HG03342 (cell line): ENCODE data around the gene DHTKD1.
A peak's percentile ranks its signal among the peaks of the same experiment; 100 is the strongest.
"Not testable (repeated sequence)": the region's sequence is repeated elsewhere in the genome, so short reads cannot be mapped to it uniquely, and the experiment has no call there.

Source experiments
- ATAC-seq: cut with Tn5 transposase; IDR thresholded peaks from one replicate; pipeline ENCODE4 v1.9.1; 2021; ENCODE audit warnings: mild to moderate bottlenecking, moderate library complexity; ENCODE audit not compliant: unreplicated experiment

DHTKD1 gene

GRCh38 chr10:12063483-12063818 is 5.3 kb upstream of the DHTKD1 start:
- ATAC-seq, result no peak

DNA sequence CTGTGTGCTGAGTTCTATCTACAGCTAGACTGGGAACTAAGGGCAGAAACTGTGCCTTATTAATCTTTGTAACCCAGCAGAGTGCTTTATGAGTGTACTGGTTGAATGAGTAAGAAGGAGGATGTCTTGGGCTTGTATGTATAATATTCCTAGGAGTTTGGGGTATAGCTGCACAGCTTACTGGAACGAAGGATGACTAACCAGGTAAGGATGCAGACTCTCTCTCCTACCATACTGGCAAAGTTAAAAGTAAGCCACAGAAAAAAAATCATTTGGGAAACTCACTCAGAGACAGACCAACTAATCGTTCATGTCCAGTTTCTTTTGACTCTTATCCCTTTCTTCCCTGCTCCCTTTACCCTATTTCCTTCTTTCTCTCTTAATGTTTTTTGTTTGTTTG is 1.4 kb upstream of the DHTKD1 start:
- no peak for ATAC-seq

GRCh38 chr10:12071441-12071840 is 2.7 kb downstream of the DHTKD1 start:
- not testable (repeated sequence) for ATAC-seq

- ATAC-seq, result no peak
Observed at GRCh38 chr10:12073526-12073925, 4.8 kb downstream of the DHTKD1 start.

GRCh38 chr10:12077580-12078180 is 8.9 kb downstream of the DHTKD1 start:
- no peak for ATAC-seq

DNA sequence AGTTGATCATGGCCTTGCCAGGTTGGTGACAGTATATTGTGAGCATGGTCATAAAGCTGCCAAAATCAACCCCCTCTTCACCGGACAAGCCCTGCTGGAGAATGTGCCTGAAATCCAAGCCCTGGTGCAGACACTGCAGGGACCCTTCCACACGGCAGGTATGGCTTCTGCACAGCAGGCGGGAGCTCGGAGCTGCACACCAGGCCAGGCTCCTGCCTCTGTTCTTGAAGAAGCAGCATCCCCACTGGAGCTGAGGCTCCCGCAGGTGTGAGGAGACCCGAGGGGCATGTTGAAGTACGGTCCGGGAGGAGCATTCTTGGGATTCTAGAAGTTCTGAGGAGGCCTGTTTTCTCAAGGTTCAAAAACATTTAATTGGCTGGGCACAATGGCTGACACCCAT is 12.7 kb downstream of the DHTKD1 start:
- ATAC-seq, result no peak

- ATAC-seq, result no peak
Observed at GRCh38 chr10:12081879-12082557, 13.3 kb downstream of the DHTKD1 start.

DNA sequence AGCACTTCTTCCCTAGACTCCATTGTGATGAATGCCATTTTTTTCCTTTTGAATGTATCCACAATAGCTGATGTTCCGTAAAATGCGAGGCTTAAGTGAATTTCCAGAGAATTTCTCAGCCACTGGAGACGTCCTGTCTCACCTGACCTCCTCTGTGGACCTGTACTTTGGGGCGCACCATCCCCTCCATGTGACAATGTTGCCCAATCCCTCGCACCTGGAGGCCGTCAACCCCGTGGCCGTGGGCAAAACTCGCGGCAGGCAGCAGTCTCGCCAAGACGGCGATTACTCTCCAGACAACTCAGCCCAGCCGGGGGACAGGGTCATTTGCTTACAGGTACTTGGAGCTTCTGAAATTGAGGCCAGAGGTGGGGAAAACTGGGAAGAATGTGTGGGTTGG is 20.2 kb downstream of the DHTKD1 start:
- ATAC-seq, result no peak

DNA sequence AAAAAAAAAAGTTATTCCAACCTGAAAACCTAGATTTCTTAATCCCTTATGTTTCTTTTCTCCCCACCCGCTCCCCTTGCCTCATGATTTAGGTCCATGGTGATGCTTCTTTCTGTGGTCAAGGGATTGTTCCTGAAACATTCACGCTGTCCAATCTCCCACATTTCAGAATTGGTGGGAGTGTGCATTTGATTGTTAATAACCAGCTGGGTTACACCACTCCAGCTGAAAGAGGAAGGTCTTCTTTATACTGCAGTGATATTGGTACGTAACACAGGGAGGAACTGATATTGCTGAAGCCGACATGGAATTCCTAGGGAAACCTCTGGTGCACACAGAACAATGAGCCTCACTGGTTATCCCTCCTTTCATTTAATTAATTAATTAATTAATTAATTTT is 22.7 kb downstream of the DHTKD1 start:
- ATAC-seq, result no peak

DNA sequence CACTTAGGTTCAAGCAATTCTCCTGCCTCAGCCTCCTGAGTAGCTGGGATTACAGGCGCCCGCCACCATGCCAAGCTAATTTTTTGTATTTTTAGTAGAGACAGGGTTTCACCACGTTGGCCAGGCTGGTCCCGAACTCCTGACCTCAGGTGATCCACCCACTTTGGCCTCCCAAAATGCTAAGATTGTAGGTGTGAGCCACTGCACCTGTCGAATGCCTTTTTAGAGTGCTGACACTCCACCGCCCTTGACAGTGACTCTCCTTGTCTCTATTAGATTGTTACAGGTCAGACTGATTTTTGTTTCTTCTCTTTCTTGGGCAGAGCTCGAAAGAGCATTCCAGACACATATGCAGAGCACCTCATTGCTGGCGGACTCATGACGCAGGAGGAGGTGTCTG is 28.6 kb downstream of the DHTKD1 start:
- not testable (repeated sequence) for ATAC-seq

DNA sequence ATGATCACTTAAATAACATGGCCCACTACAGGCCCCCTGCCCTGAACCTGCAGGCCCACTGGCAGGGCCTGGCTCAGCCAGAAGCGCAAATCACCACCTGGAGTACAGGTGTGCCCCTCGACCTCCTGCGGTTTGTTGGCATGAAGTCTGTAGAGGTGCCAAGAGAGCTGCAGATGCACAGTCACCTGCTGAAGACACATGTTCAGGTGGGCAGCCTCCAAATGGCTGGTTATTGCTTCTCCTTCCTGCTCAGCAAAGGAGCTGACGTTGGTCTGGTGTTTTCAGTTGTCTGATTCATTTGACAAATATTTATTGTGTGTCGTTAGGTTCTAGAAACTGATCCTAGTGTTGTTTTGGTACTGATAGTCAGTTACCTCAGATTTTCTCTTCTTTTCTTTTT is 29.0 kb downstream of the DHTKD1 start:
- no peak for ATAC-seq

- ATAC-seq, result no peak
Observed at GRCh38 chr10:12098966-12099365, 30.2 kb downstream of the DHTKD1 start.

DNA sequence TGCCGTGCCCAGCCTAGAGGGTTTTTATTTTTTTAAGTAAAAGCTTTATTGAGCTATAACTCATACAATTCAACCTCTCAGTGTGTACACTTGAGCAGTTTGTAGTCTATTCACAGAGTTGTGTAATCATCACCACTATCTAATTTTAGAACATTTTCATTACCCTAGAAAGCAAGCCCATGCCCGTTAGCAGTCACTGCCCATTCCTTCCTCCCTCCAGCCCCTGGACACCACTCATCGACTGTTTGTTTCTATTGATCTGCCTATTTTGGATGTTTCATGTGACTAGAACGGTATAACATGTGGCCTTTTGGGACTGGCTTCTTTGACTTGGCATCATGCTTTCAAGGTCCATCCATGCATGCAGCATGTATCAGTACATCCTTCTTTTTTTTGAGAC is 35.0 kb downstream of the DHTKD1 start:
- no peak for ATAC-seq

GRCh38 chr10:12107781-12108180 is 39.0 kb downstream of the DHTKD1 start:
- no peak for ATAC-seq

- no peak for ATAC-seq
Observed at GRCh38 chr10:12109286-12109685, 40.5 kb downstream of the DHTKD1 start.

GRCh38 chr10:12111528-12111927 is 42.8 kb downstream of the DHTKD1 start:
- no peak for ATAC-seq

GRCh38 chr10:12113627-12114026 is 44.9 kb downstream of the DHTKD1 start:
- ATAC-seq, result no peak

DNA sequence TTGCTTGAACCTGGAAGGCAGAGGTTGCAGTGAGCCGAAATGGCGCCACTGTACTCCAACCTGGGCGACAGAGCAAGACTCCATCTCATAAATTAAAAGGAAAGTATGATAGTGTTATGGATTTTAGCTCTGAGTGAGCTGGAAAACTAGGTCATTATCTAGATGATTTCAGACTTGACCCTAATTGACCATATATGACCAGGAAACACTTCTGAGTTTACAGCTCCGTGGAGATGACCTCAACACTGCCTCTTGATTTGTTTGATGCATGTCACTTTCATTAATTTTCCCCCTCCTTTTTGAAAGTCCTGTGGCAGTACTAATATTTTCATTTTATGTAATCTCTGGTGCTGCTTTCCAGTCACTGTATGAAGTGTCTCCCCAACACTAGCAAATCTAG is 52.9 kb downstream of the DHTKD1 start:
- no peak for ATAC-seq

DNA sequence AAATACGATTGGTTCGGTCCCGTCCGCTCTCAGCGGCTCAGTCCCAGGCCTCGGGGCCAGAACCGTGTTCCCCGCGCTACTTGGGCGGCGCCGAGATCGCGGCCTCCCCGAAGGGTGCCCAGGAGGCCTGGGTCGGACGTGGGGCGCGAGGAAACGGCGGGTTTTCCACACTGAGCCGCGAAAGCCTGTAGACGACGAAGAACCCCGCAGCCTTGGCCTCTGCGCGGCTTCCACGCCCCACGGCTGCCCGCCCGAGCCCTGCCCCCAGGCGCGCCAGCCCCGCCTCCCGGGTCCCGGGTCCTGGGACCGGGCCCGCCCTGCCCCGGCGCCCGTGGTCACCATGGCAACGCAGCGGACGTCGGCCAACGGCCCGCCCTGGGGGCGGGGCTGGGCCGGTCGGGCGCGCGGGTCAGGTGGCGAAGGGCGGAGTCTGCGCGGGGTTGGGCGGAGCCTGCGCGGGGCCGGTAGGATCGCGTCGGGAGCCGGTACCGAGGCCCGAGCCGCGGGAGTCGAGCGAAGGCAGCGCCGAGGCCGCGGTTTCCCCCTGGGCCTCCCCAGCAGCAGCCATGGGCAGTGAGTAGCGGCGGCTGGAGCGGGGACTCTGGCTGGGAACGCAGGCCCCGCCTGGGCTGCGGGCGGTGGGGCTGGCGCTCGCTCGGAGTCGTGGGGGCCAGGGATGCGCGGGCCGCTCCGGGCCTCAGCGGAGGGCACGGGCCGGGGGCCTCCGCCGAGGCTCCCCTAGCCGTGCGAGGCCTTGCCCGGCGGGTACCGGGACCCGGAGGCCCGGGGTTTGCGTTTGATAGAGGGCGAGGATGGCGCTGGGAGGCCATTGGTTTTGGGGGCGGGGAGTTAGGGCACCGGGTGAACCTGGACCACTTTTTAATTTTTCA is 60.7 kb downstream of the DHTKD1 start, which contains the start of gene SEC61A2:
TSS of gene SEC61A2 (plus strand) at position 456 of the 890 bp plus-strand sequence. CDS start at position 567, 111 bp downstream.
- peak; percentile 87 for ATAC-seq

DNA sequence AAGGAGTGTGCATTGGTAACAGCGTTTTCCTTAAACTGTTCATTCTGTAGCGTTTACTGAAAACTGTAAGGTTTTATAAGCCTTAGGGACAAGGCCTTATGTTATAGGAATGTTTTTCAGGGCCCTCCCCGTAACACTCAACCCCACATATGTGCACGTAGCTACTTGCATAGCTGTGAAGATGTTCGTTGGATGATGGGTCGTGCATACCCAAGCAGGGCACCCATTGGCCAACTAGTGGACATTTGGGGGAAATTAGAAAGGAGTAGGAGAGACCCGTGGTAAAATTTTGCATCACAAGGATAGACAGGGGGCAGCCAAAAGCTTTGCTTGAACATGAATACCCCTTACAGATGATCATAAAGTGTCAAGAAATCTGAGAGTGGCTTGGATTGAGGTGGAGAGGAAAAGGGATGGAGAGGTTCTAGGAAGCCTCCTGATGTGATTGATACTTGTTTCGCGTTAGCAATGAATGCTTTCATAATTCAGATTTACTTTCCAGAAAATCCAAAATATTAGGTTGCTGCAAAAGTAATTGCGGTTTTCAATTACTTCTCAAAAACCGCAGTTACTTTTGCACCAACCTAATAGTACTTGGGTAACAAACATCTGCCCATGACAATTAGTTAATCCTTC is 61.6 kb downstream of the DHTKD1 start:
- ATAC-seq, result peak; percentile 39

GRCh38 chr10:12135631-12136030 is 66.9 kb downstream of the DHTKD1 start:
- no peak for ATAC-seq
